ENCODE results near the gene CAMSAP3.
A peak's percentile ranks its signal among the peaks of the same experiment; 100 is the strongest.

Gene CAMSAP3

DNA sequence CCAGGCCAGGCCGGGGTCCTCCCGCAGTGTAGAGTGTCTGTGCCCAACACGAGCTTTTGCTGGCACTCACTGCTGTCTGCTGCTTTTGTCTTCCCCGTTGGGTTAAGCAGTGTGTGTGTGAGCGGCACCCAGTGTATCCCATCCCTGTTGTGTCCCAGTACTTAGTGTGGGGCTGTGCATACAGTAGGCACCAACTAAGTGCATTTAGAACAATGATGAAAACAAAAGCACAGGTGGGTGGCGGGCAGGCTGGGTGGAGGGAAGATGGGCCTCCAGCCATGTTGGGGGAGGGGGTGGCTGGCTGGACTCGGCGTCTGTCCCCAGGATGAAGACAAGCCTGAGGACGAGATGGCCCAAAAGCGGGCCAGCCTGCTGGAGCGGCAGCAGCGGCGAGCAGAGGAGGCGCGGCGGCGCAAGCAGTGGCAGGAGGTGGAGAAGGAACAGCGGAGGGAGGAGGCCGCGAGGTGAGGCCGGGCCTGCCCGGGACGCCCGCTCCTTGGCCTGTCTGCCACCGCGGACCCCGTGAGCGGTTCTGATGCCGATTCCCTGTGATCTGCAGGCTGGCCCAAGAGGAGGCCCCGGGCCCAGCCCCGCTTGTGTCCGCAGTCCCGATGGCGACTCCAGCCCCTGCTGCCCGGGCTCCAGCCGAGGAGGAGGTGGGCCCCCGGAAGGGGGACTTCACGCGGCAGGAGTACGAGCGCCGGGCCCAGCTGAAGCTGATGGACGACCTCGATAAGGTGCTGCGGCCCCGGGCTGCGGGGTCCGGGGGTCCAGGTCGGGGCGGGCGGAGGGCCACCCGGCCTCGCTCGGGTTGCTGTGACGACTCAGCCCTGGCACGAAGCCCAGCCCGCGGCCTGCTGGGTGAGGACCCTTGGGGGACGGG lies 19.4 kb downstream of the CAMSAP3 start:
- DNase-seq (ENCODE audit: low read depth), result no peak

DNA sequence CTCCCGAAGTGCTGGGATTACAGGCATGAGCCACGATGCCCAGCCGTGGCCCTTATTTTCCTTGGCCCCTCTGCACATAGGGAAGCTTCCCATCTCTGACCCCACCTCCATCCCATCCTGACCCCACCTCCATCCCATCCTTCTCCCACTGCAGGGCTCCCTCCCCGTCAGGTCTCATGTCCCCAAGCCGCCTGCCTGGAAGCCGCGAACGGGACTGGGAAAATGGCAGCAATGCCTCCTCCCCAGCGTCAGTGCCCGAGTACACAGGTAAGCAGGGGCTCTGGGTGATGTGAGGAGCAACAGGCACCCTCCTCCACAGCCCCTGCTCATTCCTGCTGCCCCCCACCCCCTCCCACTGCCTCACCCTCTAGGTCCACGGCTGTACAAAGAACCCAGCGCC lies 21.5 kb downstream of the CAMSAP3 start:
- DNase-seq (ENCODE audit: low read depth), result no peak

DNA sequence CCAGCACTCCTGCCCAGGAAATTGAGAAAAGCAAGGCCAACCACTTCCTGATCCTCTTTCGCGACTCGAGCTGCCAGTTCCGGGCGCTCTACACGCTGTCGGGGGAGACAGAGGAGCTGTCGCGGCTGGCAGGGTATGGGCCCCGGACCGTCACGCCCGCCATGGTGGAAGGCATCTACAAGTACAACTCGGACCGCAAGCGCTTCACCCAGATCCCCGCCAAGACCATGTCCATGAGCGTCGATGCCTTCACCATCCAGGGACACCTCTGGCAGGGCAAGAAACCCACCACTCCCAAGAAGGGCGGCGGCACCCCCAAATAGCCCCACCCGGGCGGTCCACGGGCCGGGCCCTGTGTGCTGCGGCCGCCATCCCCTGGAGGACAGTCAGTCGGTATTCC lies 22.1 kb downstream of the CAMSAP3 start:
- no peak for DNase-seq (ENCODE audit: low read depth)

DNA sequence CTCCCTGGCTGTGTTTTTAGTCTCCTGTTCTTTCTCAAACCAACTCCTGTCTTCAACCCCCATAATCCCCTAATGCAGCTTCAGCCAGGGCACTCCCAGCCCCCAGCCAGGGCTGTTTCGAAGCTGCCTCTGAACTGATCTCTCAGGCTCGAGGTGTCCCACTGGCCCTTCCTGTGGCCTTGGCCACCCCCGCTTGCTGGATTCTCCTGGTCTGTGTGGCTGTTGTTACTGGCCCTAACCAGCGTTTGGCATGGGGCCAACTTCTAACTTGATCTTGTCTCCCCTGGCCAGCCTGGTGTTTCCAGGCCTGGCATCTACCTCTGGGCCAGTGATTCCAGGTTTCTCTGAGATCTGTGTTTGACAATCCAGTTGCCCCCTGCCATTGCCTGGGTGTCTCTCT lies 22.7 kb downstream of the CAMSAP3 start:
- no peak for DNase-seq (ENCODE audit: low read depth)

DNA sequence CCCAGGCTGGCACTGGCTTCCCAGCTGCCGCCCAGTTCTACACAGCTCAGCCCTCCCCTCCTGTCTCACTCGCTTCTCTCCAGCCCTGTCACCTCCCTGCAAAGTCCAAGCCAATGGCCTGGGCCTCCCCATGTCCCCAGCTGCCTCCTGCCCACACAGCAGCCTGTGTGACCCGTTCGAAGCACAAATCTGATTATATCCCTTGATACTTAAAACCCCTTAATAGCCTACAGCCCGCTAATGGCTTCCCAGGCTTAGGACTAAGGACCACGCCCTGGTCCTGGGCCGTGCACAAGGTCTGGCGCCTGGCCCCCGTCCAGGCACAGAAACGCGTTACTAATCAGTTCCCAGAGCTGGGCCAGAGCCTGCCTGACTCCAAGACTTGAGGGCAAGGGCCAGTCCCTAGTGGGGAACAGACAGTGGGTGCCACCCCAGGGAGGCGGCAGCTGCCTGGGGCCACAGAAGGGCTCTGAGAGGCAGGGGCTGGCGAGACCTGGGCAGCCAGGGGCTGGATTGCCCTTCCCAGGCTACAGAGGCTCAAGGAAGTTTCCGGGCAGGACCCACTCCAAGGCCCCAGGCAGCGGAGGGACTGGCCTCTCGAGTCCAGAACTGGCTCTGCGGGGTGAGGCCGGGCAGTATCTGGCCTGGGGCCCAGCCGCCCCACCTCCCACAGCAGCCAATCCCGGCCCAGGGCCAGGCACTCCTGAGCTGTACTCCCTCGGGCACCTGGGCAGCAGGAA lies 23.3 kb downstream of the CAMSAP3 start:
- DNase-seq (ENCODE audit: low read depth), result no peak

DNA sequence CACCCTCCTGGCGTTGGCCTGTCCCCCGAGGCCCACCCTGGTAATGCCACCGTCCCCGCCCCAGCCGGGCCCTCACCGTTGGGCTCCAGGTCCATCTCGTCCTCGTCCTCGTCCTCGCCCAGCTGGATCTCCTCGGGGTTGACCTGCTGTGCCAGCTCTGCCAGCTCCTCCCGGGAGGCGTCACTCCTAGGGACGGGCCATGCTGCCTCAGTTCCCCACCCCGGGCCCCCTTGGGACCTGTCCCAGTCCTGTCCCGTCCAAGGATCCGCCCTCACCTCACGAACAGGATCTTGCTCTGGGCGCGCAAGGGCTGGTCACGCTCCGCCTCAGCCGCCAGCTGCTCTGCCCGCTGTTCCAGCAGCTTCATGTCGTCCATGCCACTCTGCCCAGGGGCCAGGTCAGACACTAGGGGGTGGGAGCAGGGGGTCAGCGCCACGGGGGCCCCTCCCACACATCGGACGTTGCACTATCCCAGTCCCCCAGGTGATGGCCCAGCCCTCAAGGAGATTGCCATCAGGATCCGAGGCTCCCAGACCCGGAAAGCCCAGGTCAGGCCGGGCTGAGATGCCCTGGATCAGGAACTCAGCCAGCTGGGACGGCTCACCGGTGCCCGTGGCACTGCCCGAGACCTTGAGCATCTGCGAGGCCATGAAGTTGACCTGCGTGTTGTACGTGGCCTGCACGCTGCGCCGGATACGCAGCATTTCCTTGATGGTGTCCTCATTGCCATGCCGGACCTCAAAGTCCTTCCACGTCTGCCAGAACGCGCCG lies 24.2 kb downstream of the CAMSAP3 start:
- no peak for DNase-seq (ENCODE audit: low read depth)

DNA sequence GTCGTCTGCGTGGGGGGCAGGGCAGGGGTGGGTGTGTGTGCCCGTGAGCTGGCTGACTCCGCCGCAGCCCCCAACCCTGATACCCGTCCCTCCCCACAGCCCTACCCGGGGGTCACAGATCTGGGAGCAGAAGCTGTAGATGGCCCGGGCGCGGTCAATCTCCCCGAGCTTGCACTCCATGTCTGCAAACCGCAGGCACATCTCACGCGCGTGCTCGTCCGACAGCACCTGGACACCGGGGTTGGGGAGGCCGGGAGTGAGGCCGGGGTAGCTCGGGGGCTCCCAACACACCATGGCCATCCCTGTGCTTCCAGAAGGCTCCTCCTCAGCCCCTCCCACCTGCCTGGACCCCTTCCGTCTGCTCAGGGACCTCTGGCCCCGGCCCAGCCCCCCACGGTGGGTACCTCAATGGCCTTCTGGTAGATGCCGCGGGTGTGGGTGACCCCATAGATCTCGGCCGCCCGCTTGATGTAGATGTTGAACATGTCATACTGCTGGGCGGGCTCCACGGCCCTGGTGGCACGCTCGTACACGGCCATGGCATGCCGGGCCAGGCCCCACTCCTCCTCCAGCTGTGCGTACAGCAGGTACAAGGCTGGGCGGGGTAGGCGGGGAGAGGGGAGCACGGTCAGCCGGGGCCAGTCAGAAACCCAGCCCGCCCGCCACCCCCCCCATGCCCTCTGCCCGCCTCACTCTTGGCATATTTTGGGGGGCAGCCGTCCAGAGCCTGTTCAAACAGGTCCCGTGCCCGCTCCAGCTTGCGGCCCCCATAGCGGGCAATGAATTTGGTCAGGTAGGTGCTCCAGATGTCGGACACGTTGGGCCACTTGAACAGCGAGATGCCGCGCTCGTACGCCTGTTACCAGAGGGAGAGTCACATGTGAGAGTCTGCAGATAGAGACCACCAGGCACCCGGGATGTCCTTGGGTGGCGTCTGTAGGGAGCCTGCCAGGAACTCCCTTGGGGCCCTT lies 25.1 kb downstream of the CAMSAP3 start:
- no peak for DNase-seq (ENCODE audit: low read depth)

DNA sequence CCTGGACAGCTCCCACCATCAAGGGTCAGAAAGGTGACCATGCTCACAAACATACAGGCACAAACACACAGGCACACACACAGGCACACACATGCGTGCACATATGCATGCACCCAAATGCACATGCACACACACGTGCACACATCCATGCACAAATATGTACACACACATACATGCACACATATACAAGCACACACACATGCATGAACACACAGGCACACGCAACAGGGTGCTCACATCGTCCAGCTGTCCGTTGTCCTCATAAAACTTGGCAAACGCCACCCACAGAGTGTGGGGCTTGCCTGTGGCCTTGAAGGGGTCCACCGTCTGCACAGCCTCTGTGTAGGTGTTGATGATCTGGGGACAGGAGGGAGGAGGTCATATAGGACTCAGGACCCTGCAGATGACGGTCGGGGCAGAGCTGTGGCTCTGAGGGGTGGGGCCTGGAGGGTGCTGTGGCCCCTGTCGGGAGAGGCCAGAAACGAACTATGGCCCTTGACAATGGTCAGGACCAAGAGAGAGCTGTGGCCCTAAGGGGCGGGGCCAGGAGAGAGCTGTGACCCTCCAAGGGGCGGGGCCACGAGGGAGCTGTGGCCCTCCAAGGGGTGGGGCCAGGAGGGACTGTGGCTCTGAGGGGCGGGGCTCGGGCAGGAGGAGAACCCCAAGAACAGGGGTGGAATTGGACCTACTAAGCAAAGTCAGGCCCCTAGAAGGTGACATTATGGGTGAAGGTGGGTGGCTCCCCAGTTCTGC lies 27.4 kb downstream of the CAMSAP3 start:
- no peak for DNase-seq (ENCODE audit: low read depth)

DNA sequence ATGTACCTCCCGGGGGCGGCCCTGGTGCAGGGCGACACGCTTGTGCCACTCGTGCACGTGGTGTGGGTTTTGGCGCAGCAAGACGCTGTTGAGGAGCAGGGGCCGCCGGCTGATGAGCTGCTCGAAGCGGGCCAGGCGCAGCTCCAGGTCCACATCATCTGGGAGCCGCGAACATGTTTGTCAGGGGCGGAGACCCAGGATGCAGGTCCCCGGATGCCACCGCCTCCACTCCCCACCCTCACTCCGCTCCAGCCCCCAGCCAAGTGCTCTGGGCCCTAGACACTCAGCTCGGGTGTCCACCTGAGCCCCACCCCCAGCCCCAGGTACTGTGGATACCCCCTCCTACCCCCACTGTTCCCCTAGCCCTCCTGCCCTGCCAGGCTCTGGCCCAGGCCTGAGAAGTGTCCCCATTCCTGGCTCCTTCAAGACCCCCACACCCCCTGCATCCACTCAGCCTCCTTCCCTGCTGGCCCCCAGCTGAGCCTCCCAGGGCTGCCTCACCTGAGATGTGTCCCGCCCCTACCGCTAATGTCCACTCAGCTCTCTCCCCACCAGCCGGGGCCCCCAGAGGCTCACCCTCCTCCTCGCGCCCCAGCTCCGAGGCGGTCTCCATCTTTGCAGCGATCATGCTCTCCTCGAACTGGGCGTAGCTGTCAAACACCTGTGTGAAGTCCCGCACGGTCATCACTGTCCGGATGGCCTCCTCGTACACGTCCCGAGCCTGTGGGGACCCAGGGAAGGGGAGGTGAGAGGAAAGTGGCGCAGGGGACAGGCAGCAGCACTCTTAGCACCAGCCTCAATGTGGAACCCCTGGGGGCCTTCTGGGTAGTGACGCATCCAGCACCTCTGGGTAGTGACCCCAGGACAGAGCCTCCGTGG lies 28.3 kb downstream of the CAMSAP3 start:
- DNase-seq (ENCODE audit: low read depth), result no peak

DNA sequence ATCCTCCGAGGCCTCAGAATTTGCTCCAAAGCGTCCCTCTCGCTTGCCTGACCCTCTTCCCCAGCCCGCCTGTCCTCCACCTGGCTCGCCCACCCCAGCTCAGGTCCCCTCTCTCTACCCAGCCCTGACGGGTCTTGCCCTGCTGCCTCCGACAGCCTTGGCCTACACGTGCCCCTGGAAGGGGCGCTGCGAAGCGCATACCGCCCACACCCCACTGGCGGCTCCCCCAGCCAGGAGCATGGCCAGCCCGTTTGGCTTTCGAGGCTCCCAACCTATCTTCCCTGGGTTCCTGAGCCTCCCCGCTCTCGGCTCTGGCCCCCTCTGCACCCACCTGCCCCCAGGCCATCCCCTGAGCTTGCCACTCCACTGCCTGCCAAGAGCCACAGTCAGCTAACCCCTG lies 29.1 kb downstream of the CAMSAP3 start:
- no peak for DNase-seq (ENCODE audit: low read depth)

DNA sequence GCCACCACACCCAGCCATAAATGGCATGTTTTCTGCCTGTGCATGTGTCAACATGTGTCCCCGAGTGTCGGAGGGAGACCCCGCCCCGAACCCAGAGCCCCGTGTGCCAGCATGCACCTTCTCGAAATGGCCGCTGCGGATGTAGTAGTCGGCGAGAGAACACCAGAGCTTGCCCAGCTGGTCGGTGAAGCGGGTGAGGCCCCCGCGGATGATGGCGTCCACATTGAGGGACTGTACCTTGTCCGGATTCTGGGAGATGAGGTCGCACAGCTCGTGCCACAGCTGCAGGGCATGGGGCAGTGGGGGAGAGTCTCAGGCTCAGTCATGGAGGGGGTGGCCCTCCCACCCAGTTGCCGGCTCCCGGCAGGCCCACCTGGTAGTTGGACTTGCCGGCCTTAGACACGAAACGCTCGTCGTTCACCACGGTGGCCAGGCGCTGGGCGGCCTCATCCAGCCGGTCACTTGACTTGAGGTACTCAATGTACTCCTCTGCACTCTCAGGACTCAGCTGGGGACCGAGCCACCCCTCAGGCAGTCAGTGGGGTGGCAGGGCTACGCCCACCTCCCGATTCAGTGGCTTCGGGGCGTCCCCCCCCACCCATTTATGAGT lies 30.2 kb downstream of the CAMSAP3 start:
- no peak for DNase-seq (ENCODE audit: low read depth)

DNA sequence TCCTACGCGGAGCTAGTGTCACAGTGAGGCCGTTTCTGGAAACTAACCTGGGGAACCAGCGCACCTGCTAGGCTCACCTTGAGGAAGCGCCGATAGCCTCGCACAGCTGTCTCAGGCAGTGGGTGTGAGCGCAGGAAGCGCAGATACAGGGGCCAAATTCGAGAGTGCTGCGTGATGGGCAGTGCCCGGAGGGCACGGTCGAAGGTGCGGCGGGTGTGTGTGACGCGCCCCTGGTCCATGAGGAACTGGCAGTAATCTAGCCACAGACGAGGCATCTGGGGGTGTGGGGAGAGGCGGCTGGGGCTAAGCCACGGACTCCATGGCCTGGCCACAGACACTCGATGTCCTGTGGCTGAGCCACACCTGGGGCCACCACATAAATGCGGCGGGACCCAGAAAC lies 31.5 kb downstream of the CAMSAP3 start:
- DNase-seq (ENCODE audit: low read depth), result no peak

DNA sequence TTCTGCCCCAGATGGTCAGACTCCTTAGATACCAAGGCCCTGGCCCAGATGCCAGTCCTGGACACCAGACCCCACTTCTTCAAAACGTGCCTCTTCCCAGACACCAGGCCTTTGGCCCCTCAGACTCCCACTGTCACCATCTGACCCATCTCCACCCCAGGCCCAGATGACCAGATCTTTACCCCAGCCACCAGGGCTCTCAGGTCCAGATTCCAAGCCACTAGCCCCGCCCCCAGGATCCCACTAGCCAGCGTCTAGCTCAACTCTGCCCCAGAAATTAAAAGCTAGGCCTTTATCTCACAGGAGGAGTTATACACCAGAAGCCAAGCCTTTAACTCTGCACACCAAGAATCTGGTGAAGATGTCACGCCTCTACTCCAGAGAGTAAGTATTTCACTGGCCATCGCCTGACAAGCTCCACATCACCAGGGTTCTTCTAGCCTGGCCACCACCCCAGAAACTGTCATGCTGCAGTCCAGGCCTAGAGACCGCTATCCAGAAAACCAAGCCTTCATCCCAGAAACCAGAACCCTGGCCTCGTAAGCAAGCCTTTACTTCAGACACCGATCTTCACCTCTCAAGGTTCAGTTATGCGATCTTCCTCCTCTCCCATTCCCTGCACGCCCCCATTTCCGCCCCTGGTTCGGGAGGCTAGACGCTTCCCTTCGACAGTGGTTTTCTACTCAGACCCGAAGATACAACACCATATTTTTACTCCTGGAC lies 33.1 kb downstream of the CAMSAP3 start:
- DNase-seq (ENCODE audit: low read depth), result no peak

DNA sequence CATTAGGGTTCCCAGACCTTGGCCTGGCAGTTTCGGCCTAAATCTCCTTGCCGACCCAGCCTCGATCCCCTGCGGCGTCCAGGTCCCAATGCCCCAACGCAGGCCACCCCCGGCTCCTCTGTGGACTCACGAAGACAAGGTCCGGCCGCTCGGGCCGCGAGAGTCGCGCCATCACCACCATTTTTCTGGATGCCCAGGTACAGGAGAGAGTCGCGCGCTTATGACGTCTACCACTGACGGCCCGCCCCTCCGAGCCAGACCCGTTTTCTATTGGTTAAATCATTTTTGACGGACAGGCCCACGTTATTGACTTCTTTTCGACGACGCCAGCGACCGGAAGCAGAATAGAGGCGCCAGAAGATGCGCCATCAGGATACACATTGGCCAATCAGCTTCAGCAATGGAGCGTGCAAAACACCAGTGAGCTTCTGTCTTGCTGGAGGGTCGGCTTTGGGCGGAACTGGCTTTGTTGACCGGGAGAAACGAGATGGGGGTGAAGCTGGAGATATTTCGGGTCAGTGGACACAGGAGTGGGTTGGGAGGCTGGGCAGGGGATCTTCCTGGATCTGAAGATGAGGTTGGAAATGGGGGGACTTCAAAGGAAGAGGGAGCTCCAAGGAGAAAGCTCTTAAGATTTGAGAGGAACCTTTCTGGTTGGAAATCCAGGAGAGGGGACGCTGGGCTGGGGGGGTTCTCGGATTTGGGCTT lies 33.8 kb downstream of the CAMSAP3 start, which contains the start of the genes PET100 and XAB2:
PET100 (plus strand) TSS at position 447 of the 708 bp plus-strand sequence; CDS start at position 488, 41 bp downstream.
XAB2 (minus strand) TSS at position 199 of the 708 bp plus-strand sequence; CDS start at position 181, 18 bp downstream.
- DNase-seq (ENCODE audit: low read depth), result peak; percentile 88

DNA sequence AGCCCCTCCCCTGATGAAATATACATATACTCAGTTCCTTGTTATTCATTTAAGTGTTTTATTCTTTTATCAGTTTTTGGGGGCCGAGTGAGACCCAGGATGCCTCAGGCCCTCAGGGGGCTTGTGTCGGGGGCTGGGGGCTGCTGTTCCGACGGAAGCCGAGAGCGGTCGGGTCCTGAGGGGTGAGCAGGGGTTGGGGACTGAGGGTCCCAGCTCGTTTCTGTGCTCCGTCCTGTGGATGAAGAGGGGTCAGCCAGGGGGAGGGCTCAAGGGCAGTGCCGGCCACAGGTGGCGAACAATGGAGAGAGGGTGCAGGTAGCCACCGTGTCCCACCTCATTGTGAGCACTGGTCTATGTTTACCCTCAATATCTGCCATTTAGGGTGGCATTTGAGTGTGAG lies 35.9 kb downstream of the CAMSAP3 start:
- DNase-seq (ENCODE audit: low read depth), result no peak

DNA sequence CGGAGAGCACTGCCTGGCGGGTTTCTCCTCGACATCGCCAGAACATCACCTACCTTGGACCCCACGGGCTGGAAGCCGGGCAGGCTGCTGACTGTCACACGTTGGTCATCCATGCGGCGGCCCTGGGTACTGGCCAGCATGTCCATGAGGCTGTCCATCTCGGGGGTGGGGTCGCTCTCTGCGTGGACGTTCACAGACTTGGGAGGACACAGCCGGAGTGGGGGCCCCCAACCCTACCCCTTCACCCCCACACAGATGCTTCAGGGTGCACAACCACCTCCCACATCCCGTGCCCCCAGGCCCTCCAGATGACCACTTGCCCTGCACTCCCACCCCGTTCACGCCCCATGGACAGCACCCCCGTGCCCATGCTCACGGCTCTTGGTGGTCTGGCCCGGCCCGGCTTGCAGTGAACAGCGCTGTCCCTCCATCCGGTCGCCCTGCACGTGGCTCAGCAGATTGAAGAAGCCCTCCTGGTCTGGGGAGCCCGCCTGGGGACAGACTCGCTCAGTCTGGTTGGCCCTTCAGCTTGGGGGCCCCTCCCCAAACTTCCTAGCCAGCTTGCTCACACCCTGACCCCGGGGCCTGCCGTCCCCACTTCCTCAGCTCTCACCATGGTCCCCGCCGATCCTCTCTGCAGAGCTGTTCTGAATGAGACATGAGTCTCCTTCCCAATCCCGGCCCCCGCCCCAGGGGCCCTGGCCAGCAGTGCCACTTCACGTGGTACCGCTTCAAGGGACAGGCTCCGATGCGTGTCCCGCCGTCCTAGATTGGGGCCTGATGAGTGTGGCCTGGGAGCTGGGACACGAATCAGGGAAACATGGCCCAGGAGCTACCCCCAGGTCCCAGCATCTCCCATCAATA lies 36.9 kb downstream of the CAMSAP3 start:
- DNase-seq (ENCODE audit: low read depth), result no peak

DNA sequence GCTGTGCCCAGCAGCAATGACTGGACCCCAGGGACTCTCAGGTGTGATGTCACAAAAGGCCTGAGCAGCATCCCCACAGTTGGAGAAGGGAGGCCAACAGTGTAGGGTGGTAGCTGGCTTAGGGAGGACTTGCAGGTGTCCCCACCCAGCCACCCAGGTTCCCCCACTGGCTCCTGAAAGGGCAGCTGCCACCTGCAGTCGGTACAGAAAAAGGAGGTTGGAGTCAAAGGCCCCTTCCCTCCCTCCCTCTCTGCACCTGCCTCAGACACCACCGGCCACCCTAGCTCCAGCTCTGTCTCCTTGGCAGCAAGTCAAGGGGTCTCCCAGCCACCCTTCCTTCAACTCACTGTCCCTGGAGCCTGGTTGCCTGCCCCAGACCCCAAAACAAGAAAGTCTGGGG lies 38.0 kb downstream of the CAMSAP3 start, which contains the start of gene PCP2:
PCP2 (minus strand) TSS at position 22 of the 400 bp plus-strand sequence. CDS start 262 bp downstream, outside the sequence.
- no peak for DNase-seq (ENCODE audit: low read depth)

Data from activated T-helper 9 cell treated with anti-CD3 and anti-CD28 coated beads, Interleukin-2, amount 50 U/mL, for 16 hours (primary cell).